Colonic mucosa (tissue), 4 donors: ENCODE data around the gene LHFPL2. TPM values are rescaled to one million over a fixed set of nuclear protein-coding genes. Genes with fewer than 3 reads are reported as not detected.

Experiments
- DNase-seq: peaks from one replicate; pipeline ENCODE4 v3.0.0-alpha.2; 2020
- H3K27ac ChIP-seq: fragments of 200-600 bp; one replicate; pipeline ENCODE4 v1.8.0; 2021
- H3K27me3 ChIP-seq: fragments of 200-600 bp; one replicate; pipeline ENCODE4 v1.8.0; 2021
- H3K36me3 ChIP-seq: fragments of 200-600 bp; one replicate; pipeline ENCODE4 v1.8.0; 2021
- H3K4me1 ChIP-seq: fragments of 200-600 bp; one replicate; pipeline ENCODE4 v1.8.0; 2021; ENCODE audit warnings: mild to moderate bottlenecking
- H3K4me3 ChIP-seq: fragments of 200-600 bp; one replicate; pipeline ENCODE4 v1.8.0; 2021
- H3K9ac ChIP-seq, 2 donors: one replicate each; pipeline ENCODE4 v1.7.0; 2013; ENCODE audit warnings: control low read depth in 2 of 2, low read depth in 2 of 2, low read length in 2 of 2
- H3K9me3 ChIP-seq: fragments of 200-600 bp; one replicate; pipeline ENCODE4 v1.8.0; 2021
- CTCF ChIP-seq: fragments of 200-600 bp; IDR thresholded peaks from one replicate; pipeline ENCODE4 v1.8.0; 2022; ENCODE audit warnings: antibody characterized with exemption, mild to moderate bottlenecking
- intact Hi-C: fragments of 100-400 bp; cut with DNase I; formaldehyde crosslinking; loops from one replicate; pipeline ENCODE4 v1.14.1; 2022
- total RNA-seq, 2 donors: library from RNA; stranded (reverse); fragmentation: NEBNext Ultra II Directional in 1 of 2; extraction: Animal tissue kit (Norgen Biotek cat#: 25700) in 1 of 2; gene quantifications; one replicate each; pipeline ENCODE4 v1.2.1, GENCODE V29; 2021
- donor health status: healthy.
- donor health status: DM: no; HTN: no; CAD: no.
- donor health status: DM: no; HTN: no; CAD: no.

The LHFPL2 gene
- total RNA-seq, 2 donors from 2014 or later: 35.5 to 39.2 TPM

- Histone ChIP-seq H3K9ac (no peak overlapping the region), H3K36me3 (no peaks in the 10 kb centered on the region), H3K4me3 (no peak overlapping the region), H3K4me1 (no peaks in the 10 kb centered on the region), H3K9me3 (no peaks in the 10 kb centered on the region), H3K27me3 (no peaks in the 10 kb centered on the region), H3K27ac (no peak overlapping the region)
- no peak for DNase-seq
- no peak for TF ChIP-seq CTCF
- intact Hi-C loops: no loop called here
These were observed 70.6 kb downstream of the LHFPL2 start for GRCh38 chr5:78578015-78578414.

- H3K4me1 ChIP-seq: no peaks in the 10 kb centered on the region
- intact Hi-C loops: no loop called here
- no peak overlapping the region for H3K27ac ChIP-seq
These were observed 71.3 kb downstream of the LHFPL2 start for GRCh38 chr5:78577071-78577807.

GRCh38 chr5:78576376-78576775 lies 72.2 kb downstream of the LHFPL2 start:
- Histone ChIP-seq H3K9me3 (no peaks in the 10 kb centered on the region), H3K4me1 (no peaks in the 10 kb centered on the region), H3K4me3 (no peak overlapping the region), H3K27ac (no peak overlapping the region), H3K36me3 (no peaks in the 10 kb centered on the region), H3K27me3 (no peaks in the 10 kb centered on the region), H3K9ac (no peak overlapping the region)
- TF ChIP-seq CTCF: no peak
- intact Hi-C loops: no loop called here
- DNase-seq: no peak

More at GRCh38 chr5:78577071-78577807, 71.3 kb downstream of the LHFPL2 start:
- Histone ChIP-seq H3K36me3 (no peaks in the 10 kb centered on the region), H3K9me3 (no peaks in the 10 kb centered on the region), H3K9ac (no peak overlapping the region), H3K27me3 (no peaks in the 10 kb centered on the region), H3K4me3 (no peak overlapping the region)
- DNase-seq: no peak
- no peak for TF ChIP-seq CTCF

GRCh38 chr5:78574731-78575161 lies 73.8 kb downstream of the LHFPL2 start:
- intact Hi-C loops: no loop called here
- Histone ChIP-seq H3K9ac (no peak overlapping the region), H3K27me3 (no peaks in the 10 kb centered on the region), H3K9me3 (no peaks in the 10 kb centered on the region), H3K4me3 (no peak overlapping the region), H3K4me1 (no peaks in the 10 kb centered on the region), H3K27ac (no peak overlapping the region), H3K36me3 (no peaks in the 10 kb centered on the region)
- no peak for DNase-seq
- TF ChIP-seq CTCF: no peak

GRCh38 chr5:78574131-78574673 lies 74.4 kb downstream of the LHFPL2 start:
- intact Hi-C loops: no loop called here
- no peaks in the 10 kb centered on the region for H3K4me1 ChIP-seq
- H3K36me3 ChIP-seq: no peaks in the 10 kb centered on the region
- H3K9me3 ChIP-seq: no peaks in the 10 kb centered on the region
- no peak for DNase-seq
- no peak overlapping the region for H3K9ac ChIP-seq
- no peak for TF ChIP-seq CTCF
- H3K27ac ChIP-seq: no peak overlapping the region
- no peaks in the 10 kb centered on the region for H3K27me3 ChIP-seq
- H3K4me3 ChIP-seq: no peak overlapping the region
